SH-SY5Y (cell line): Measurements from ENCODE around the gene PDK2.

ENCODE experiments used
- GATA2 ChIP-seq: IDR thresholded peaks from 2 replicates; pipeline ENCODE4 v1.6.1; 2011; ENCODE audit warnings: mild to moderate bottlenecking, low read depth, low read length
- GATA3 ChIP-seq: IDR thresholded peaks from 2 replicates; pipeline ENCODE4 v1.6.1; 2011; ENCODE audit warnings: low read depth, mild to moderate bottlenecking, low read length, moderate library complexity

Gene PDK2

DNA sequence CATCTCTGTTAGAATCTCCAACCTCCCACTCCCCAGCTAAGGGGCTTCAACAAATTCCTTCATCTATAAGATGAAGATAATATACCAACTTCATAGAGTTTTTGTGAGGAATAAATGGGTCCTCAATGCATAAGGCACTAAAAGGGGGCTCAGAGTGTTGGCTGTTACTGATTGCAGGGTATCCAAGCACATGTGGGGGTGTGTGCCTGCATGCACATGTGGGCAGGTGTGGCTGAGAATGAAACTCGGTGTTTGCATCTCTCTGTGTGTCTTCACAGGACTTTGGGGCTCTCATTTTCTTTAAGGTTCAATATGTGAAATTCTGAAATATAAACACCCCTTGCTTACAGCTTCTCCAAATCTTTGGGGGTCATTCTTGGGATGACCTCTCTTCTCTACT lies 59.5 kb downstream of the PDK2 start:
- TF ChIP-seq GATA2 (no peak), GATA3 (no peak)

GRCh38 chr17:50155115-50155819 lies 60.1 kb downstream of the PDK2 start:
- TF ChIP-seq GATA2, result no peak
- no peak for TF ChIP-seq GATA3

DNA sequence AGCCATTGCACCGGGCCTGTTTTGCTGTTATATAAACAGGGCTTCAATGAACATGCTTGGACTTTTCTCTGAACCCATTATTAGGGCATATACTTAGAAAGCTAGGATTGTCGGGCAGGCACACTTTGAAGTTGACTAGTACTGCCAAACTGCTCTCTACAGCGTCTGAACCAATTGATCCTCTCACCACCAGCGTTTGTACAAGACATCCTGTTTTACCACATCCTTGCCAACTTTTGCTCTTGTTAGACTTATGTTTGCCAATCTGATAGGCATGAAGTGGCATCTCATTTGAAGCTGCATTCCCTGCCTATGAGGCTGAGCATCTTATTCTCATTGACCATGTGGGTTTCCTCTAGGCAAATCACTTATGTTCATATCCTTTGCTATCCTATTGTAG lies 62.7 kb downstream of the PDK2 start:
- no peak for TF ChIP-seq GATA2
- no peak for TF ChIP-seq GATA3

GRCh38 chr17:50161023-50161910 lies 66.1 kb downstream of the PDK2 start:
- TF ChIP-seq GATA2 (peak; percentile 63), GATA3 (no peak)
